Medulla oblongata (tissue), 1 donor: ENCODE measurements around the gene CLCN2.

Source experiments
- DNase-seq: peaks from one replicate; pipeline ENCODE4 v3.0.0-alpha.2; 2015; ENCODE audit errors: extremely low spot score

The CLCN2 gene

GRCh38 chr3:184380627-184381260, 19.3 kb upstream of the CLCN2 start:
- DNase-seq = no peak

- DNase-seq = peak; percentile 58
Measured at GRCh38 chr3:184380185-184380626, 18.8 kb upstream of the CLCN2 start.

- DNase-seq = no peak
Measured at GRCh38 chr3:184379358-184380184, 18.2 kb upstream of the CLCN2 start, which contains the start of gene CHRD. TSS of gene CHRD (plus strand) at chr3:184380054. CDS start at chr3:184380319, 265 bp downstream.

DNA sequence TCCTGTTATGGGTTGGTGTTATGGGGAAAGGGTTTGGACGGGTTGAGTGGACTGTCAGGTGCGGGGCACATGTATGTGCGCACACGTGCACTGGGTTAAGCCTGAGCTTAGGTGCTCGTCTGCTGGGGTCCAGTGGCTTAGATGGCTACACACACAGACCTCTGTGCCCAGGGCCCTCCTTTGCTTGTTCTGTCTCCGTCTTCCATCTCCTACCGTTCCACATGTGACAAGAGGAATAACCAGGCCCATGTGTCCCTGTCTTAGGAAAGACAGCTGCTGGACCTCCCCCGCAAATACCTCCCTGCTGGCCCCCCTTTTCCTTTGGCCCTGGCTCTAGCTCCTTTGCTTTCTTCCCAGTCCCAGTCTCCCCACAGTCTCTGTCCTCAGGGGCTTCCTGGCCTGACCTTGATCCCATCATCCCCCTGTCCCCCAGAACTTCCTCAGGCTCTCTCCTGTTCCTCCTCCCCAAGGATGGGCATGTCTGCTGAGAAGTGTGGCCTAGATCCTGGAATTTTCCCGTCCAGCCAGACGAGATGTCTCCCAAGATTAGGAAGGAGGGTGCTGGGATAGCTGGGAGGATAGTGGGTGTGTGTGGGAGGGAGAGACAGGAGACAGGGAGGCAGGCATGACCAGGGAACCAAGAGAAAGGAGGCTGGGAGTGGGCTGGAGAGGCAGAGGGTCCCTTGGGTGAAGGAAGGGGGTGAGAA, 17.4 kb upstream of the CLCN2 start:
- DNase-seq = no peak

DNA sequence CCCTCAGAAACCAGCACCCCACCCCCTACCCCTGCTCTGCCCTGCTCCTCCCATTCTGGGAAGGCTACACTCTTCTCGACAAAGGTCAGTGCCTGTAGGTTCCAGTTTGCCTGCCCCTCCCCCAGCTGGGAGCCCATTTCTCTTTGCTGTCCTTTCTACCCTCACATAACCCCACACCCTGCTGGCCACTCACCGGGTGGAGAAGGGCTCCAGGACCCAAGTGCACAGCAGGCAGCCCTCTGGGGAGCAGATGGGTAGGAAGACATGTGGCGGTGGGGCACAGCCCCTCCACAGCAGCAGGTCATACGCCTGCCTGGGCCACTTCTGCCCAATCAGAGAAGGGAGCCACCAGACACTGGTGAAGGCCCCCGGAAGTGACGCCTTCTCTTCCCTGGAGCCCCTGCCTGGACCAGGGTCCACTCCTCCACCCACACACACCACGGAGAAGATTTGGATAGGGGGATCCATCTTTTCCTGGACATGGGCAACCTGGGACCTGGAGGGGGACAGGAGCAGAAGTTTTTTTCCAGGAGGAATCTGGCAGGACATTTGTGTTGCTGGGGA, 16.6 kb upstream of the CLCN2 start, which contains the start of gene THPO:
Gene THPO (minus strand): TSS at position 326 of the 564 bp plus-strand sequence. CDS start 1,948 bp downstream, outside the sequence.
- no peak for DNase-seq

DNA sequence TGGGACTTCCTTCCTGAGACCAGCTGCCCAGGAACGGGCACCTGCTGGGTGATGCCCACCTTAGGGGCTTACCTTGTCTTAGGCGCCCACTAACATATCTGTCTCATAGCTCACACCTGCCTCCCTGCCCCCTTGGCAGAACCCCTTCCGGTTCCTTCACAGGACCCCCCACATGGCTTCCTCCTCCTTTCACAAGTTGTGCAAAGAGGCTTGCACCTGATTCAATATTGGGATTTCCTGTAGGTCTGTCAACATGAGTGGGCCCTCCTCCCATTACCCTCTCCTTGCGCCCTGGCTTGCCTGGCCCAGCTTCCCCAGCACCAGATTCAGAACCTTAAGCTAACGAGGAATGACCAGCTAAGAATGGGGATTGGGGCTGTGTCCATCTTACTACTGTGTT, 16.0 kb upstream of the CLCN2 start:
- DNase-seq = no peak

- no peak for DNase-seq
Measured at GRCh38 chr3:184375747-184376461, 14.5 kb upstream of the CLCN2 start.

- no peak for DNase-seq
Measured at GRCh38 chr3:184373422-184373821, 12.0 kb upstream of the CLCN2 start.

DNA sequence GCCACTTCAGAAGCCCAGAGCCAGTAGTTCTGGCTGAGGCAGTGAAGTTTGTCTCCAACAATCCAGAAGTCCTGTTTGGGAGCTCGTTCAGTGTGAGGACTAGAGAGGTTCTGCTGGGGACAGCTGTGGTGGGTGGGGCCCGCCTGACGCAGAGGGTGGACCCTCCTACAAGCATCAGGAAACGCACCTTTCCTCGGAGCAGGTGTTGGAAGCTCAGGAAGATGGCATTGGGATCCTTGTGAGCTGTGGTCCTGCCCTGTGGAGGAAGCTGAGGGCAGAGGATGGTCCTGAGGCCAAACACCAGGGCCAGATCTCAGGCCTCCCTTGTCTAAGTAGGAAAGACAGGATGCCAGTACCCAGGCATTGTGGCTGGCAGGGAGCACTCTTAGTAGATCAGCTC, 11.5 kb upstream of the CLCN2 start:
- DNase-seq = no peak

GRCh38 chr3:184372296-184372821, 11.0 kb upstream of the CLCN2 start:
- no peak for DNase-seq

DNA sequence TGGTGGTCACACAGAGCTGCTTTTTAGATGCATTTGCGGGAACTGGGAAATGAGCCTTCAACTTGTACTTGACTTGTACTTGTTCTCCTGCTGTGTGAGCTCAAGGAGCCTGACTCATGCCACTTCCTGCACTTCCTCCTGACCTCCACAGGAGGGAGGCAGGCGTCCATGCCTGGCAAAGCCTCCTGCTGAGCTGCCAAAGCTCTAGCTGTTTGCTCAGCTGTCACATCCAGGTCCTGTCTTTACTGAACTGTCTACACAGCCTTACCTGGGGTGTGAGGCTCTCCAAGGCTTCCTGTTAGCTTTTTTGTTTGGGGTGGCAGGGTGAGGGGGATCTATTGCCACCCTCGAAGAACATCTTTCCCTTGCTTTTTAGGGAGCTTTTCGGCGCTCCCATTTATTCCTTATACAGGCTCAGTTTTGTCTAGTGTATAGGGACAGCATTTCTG, 10.2 kb upstream of the CLCN2 start:
- DNase-seq = peak; percentile 93

DNA sequence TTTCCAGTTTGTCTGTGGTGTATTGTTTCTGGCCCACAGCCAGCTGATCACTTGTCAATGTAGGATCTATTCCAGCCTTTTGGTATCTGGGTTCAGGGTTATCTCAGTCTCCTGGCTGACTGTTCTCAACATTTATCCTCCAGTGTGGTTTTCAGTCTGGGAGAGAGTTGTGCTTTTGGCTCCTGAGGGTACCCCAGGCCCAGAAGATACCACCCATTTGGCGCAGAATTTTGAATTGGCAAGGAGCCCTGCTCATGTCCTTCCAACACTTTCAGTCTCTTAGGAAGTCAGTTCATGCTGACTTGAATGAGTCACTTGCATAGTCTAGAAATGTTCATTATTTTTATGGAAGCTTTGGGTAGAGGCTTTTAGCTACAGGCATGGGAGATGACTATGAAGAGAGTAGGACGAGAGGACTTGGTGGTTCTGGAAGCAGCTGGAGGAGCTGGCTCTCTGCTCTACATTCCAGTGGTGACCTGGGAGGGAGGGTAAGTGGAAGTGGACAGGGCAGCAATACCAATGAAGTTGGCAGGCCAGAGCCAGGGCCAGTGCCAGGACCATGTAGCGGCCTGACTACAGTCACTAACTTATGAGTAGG, 7.3 kb upstream of the CLCN2 start:
- DNase-seq = peak; percentile 76

DNA sequence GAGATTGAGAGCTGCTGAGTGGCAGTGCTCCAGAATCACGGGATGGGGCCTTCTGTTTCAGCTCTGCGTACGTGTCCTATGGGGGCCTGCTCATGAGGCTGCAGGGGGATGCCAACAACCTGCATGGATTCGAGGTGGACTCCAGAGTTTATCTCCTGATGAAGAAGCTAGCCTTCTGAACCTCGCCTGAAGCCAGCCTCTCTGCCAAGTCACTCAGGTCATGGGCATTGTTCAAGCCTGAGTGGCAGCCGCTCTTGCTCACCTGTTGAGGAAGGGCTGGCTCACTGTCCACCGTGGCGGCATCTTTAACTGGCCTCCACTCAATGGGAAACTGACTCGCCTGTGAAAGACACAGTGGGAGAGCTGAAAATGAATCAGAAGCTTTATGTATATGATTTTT, 6.7 kb upstream of the CLCN2 start:
- DNase-seq = no peak

GRCh38 chr3:184366619-184367289, 5.3 kb upstream of the CLCN2 start:
- no peak for DNase-seq

GRCh38 chr3:184362668-184363546, 1.5 kb upstream of the CLCN2 start:
- peak; percentile 96 for DNase-seq

DNA sequence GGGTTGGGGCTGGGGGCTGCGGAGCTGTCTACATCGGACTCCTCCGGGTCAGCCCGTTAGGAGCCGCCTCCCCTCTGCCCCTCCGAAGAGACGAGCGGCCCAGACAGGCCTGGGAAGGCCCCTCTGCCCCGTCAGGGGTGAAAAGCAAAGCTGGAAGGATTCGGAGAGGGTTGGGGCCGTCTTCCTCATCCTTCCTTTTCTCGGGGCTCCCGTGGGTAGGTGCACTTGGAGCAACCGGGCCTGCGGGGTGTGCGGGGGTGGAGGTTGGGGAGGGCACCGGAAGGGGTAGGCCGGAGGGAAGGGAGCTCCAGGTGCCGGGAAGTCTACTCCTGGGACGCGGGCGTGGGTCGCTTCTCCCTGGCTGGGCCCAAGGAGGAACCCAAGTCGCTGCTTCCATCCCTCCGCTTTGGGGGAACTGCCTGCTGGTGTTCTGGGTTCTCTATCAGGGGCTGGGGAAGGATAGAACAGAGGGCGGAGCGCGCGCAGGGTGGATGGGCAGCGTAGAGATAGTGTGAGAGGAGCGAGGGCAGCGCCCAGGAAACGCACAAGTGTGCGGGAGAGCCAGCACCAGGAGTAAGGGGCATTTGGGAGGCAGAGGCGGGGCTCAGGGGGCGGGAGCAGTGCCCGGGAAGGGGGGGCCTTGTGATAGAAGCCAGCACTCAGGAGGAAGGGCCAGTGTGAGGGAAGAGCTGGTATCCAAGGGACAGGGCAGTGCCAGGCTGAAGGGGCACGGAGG, 695 bp upstream of the CLCN2 start:
- DNase-seq = peak; percentile 81

DNA sequence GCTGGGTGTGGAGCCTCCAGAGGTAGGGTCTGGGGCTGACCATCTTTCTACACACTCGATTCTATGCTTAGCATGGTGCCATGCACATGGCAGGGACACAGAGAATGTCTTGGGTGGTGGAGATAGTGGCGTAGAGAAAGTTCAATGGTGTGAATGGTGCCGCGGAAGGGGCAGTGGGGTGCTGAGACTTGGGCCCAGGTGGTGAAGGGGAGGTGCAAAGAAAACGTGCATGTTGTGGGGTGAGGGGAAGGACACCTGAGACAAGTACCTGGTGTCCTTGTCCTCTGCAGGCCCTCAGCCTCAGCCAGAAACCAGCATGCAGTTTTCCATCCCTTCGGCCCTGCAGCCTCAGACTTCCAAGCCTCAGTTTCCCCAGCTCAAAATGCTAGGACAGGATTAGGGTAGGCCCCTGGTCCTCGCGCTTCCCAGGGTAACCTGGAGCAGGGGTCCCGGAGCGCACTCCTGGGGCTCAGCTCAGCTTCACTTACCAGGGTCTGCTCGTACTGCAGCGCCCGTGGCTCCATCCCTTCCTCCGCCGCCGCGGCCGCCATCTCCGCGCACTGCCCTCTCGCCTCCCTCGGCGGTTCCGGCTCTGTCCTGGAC, 375 bp downstream of the CLCN2 start:
- DNase-seq = no peak
